Measurements from ENCODE around the gene SLC19A1.

- no peak for TF ChIP-seq CTCF (conservative IDR thresholded peaks at IDR 0.05 in 1 of 2, IDR thresholded peaks at IDR 0.05 in 1 of 2; ENCODE audit: low read depth in 1 of 2, low read length in 2 of 2)
- TF ChIP-seq EZH2 (IDR thresholded peaks at IDR 0.05; ENCODE audit: low read length, missing control alignments) = no peak
Measured at GRCh38 chr21:45478816-45479669, 63.2 kb downstream of the SLC19A1 start.
